Measurements from ENCODE around the gene SPEF2. TPM values are rescaled to one million over a fixed set of nuclear protein-coding genes. Genes with fewer than 3 reads are reported as not detected.

SPEF2 gene
- total RNA-seq, 2 donors from 2014 or later, result 1.9 to 16.2 TPM

- no peak overlapping the region for H3K4me3 ChIP-seq
- ATAC-seq (ENCODE audit: insufficient number of reproducible peaks, low FRiP score, low read depth) (no peak), DNase-seq (ENCODE audit: low spot score) (no peak)
- H3K36me3 ChIP-seq, result no peaks in the 10 kb centered on the region
- no peaks in the 10 kb centered on the region for H3K4me1 ChIP-seq (ENCODE audit: control insufficient read depth in 1 of 2, low read depth in 2 of 2)
- H3K27ac ChIP-seq, result no peak overlapping the region
- no peaks in the 10 kb centered on the region for H3K9me3 ChIP-seq
- TF ChIP-seq CTCF (IDR thresholded peaks at IDR 0.05), result no peak
- no peaks in the 10 kb centered on the region for H3K27me3 ChIP-seq (replicated peaks; ENCODE audit: insufficient read depth)
These were observed 33.5 kb downstream of the SPEF2 start for GRCh38 chr5:35651002-35651756.

GRCh38 chr5:35656721-35657120 lies 39.1 kb downstream of the SPEF2 start:
- no peak overlapping the region for H3K4me3 ChIP-seq
- no peak overlapping the region for H3K27ac ChIP-seq
- ATAC-seq (ENCODE audit: insufficient number of reproducible peaks, low FRiP score, low read depth) (no peak), DNase-seq (ENCODE audit: low spot score) (no peak)
- H3K4me1 ChIP-seq (ENCODE audit: control insufficient read depth in 1 of 2, low read depth in 2 of 2), result no peaks in the 10 kb centered on the region
- H3K36me3 ChIP-seq, result no peaks in the 10 kb centered on the region
- H3K27me3 ChIP-seq (replicated peaks; ENCODE audit: insufficient read depth), result no peaks in the 10 kb centered on the region
- H3K9me3 ChIP-seq, result no peaks in the 10 kb centered on the region
- TF ChIP-seq CTCF (IDR thresholded peaks at IDR 0.05), result no peak

DNA sequence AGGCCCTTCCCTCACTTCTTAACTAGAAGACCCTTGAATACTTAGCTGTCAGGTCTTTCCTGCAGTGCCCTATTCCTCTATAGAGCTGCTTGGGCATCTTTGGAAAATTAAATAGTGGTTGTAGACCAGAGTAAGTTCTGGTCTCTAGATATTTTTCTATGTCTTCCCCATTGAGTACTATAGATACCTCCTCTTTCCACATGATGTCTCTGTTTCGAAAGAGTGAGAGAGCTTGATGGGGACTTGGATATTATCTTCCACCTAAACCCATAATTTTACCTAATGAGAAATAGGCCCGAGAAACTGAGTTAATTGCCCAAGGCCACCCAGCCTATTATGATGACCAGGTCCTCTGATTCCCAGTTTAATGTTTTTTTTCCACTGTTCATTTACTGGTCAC lies 40.2 kb downstream of the SPEF2 start:
- no peak for TF ChIP-seq CTCF (IDR thresholded peaks at IDR 0.05)
- Histone ChIP-seq H3K27ac (no peak overlapping the region), H3K4me1 (ENCODE audit: control insufficient read depth in 1 of 2, low read depth in 2 of 2) (no peaks in the 10 kb centered on the region), H3K27me3 (replicated peaks; ENCODE audit: insufficient read depth) (no peaks in the 10 kb centered on the region), H3K36me3 (no peaks in the 10 kb centered on the region), H3K9me3 (no peaks in the 10 kb centered on the region), H3K4me3 (no peak overlapping the region)
- DNase-seq (ENCODE audit: low spot score), result no peak
- no peak for ATAC-seq (ENCODE audit: insufficient number of reproducible peaks, low FRiP score, low read depth)

DNA sequence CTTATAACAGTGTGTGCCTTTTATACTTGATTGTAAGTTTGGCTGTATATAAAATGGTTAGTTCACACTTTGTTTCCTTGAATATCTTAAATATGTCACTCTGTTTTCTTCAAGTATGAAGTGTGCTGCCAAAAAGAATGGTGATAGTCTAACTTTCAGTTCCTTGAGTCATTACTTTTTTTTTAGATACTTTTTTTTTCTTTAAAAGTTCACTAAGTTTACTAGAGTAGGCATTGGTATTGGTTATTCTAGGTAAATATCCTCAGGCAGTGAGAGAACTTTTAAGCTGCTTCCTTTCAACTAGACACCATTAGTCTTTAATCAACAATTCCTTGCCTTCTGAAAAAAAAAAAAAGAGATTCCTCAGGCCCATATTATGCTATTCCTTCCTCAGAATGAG lies 41.9 kb downstream of the SPEF2 start:
- no peak for ATAC-seq (ENCODE audit: insufficient number of reproducible peaks, low FRiP score, low read depth)
- H3K36me3 ChIP-seq, result no peaks in the 10 kb centered on the region

DNA sequence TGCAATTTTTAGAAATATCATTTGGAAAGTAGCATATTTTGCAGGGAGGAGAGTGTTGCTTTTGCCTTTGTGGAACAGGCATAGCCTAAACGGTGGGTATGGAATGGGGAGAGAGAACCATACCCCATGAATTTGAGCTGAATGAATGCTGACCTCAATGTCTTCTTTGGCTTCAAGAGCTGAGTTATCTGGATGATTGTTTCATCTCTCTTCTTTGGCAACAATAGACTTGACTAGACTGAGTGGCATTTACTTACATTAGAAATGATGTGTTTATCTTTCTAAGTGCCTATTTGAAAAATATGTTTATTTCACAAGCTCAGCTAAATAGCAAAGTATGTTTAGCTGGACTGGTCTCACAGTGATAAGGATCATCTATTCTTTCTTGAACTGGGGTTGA lies 42.8 kb downstream of the SPEF2 start:
- Histone ChIP-seq H3K9me3 (no peaks in the 10 kb centered on the region), H3K36me3 (no peaks in the 10 kb centered on the region), H3K27ac (no peak overlapping the region), H3K4me3 (no peak overlapping the region), H3K4me1 (ENCODE audit: control insufficient read depth in 1 of 2, low read depth in 2 of 2) (no peaks in the 10 kb centered on the region), H3K27me3 (replicated peaks; ENCODE audit: insufficient read depth) (no peaks in the 10 kb centered on the region)
- DNase-seq (ENCODE audit: low spot score), result no peak
- no peak for TF ChIP-seq CTCF (IDR thresholded peaks at IDR 0.05)
- ATAC-seq (ENCODE audit: insufficient number of reproducible peaks, low FRiP score, low read depth), result no peak

More for the DNA sequence above, 41.9 kb downstream of the SPEF2 start:
- H3K27ac ChIP-seq, result no peak overlapping the region
- no peaks in the 10 kb centered on the region for H3K4me1 ChIP-seq (ENCODE audit: control insufficient read depth in 1 of 2, low read depth in 2 of 2)
- H3K27me3 ChIP-seq (replicated peaks; ENCODE audit: insufficient read depth), result no peaks in the 10 kb centered on the region
- no peaks in the 10 kb centered on the region for H3K9me3 ChIP-seq
- no peak overlapping the region for H3K4me3 ChIP-seq
- TF ChIP-seq CTCF (IDR thresholded peaks at IDR 0.05), result no peak
- DNase-seq (ENCODE audit: low spot score), result no peak

Data from thoracic aorta (tissue), 2 donors.